ENCODE data around the gene PCYT1B.
"Not testable (repeated sequence)": the region's sequence is repeated elsewhere in the genome, so short reads cannot be mapped to it uniquely, and the experiment has no call there.

Gene PCYT1B

GRCh38 chrX:24646006-24646405 lies 1.1 kb downstream of the PCYT1B start:
- no peak for DNase-seq (ENCODE audit: low read depth)

GRCh38 chrX:24643116-24643515 lies 4.0 kb downstream of the PCYT1B start:
- DNase-seq (ENCODE audit: low read depth), result no peak

- DNase-seq (ENCODE audit: low read depth), result no peak
These were observed 17.4 kb downstream of the PCYT1B start for GRCh38 chrX:24629701-24630100.

GRCh38 chrX:24619647-24620046 lies 27.5 kb downstream of the PCYT1B start:
- no peak for DNase-seq (ENCODE audit: low read depth)

GRCh38 chrX:24610516-24610915 lies 36.6 kb downstream of the PCYT1B start:
- no peak for DNase-seq (ENCODE audit: low read depth)

GRCh38 chrX:24607616-24608015 lies 39.5 kb downstream of the PCYT1B start:
- DNase-seq (ENCODE audit: low read depth), result no peak

- DNase-seq (ENCODE audit: low read depth), result not testable (repeated sequence)
These were observed 41.2 kb downstream of the PCYT1B start for GRCh38 chrX:24605941-24606340.

- DNase-seq (ENCODE audit: low read depth), result no peak
These were observed 44.0 kb downstream of the PCYT1B start for GRCh38 chrX:24603191-24603590.

- DNase-seq (ENCODE audit: low read depth), result no peak
These were observed 45.3 kb downstream of the PCYT1B start for GRCh38 chrX:24601858-24602257.

GRCh38 chrX:24594501-24594900 lies 52.6 kb downstream of the PCYT1B start:
- DNase-seq (ENCODE audit: low read depth), result no peak

GRCh38 chrX:24590111-24590510 lies 57.0 kb downstream of the PCYT1B start:
- DNase-seq (ENCODE audit: low read depth), result no peak

GRCh38 chrX:24577091-24577490 lies 70.1 kb downstream of the PCYT1B start:
- no peak for DNase-seq (ENCODE audit: low read depth)

- no peak for DNase-seq (ENCODE audit: low read depth)
These were observed 71.7 kb downstream of the PCYT1B start for GRCh38 chrX:24575496-24575895.

- DNase-seq (ENCODE audit: low read depth), result no peak
These were observed 72.4 kb downstream of the PCYT1B start for GRCh38 chrX:24574743-24575142.

- no peak for DNase-seq (ENCODE audit: low read depth)
These were observed 80.0 kb downstream of the PCYT1B start for GRCh38 chrX:24567169-24567568.

- DNase-seq (ENCODE audit: low read depth), result no peak
These were observed 80.9 kb downstream of the PCYT1B start for GRCh38 chrX:24566240-24566639.

GRCh38 chrX:24563291-24564010 lies 83.7 kb downstream of the PCYT1B start:
- DNase-seq (ENCODE audit: low read depth), result no peak

- no peak for DNase-seq (ENCODE audit: low read depth)
These were observed 86.0 kb downstream of the PCYT1B start for GRCh38 chrX:24561121-24561520.

GRCh38 chrX:24553011-24553410 lies 94.1 kb downstream of the PCYT1B start:
- DNase-seq (ENCODE audit: low read depth), result no peak

- no peak for DNase-seq (ENCODE audit: low read depth)
These were observed 97.0 kb downstream of the PCYT1B start for GRCh38 chrX:24550166-24550565.

GRCh38 chrX:24547961-24548360 lies 99.2 kb downstream of the PCYT1B start:
- DNase-seq (ENCODE audit: low read depth), result no peak

- no peak for DNase-seq (ENCODE audit: low read depth)
These were observed 104.4 kb downstream of the PCYT1B start for GRCh38 chrX:24542756-24543155.

- DNase-seq (ENCODE audit: low read depth), result no peak
These were observed 110.6 kb downstream of the PCYT1B start for GRCh38 chrX:24536551-24536950.

- DNase-seq (ENCODE audit: low read depth), result no peak
These were observed 118.5 kb downstream of the PCYT1B start for GRCh38 chrX:24528605-24529004.

Measured in activated T-cell treated with anti-CD3 and anti-CD28 coated beads for 24 hours (primary cell).